Amygdala (tissue), 56 donors: ENCODE data around the gene DMBT1.

Source experiments
- DNase-seq, 56 donors: peaks; one replicate each; lab custom pipeline; 2025; lab: John Stamatoyannopoulos, UW

Gene DMBT1

DNA sequence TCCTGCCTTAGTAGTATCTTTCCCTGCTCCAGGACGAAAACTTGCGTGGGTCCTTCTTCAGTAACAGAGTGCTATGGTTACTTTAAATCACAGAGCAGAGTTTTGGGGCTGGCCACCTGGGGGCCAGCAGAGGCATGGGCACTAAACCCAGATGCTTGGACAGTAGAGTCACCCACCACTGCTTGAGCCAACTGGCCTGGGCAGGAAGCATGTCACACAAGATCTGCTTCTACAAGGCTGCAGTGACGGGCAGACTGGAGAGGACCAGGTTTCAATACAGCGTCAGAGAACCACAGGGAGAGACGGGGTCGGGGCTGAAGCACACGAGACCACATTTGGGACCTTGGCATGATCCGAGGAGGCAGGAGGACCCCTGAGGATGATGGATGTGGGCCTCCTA is 14.3 kb upstream of the DMBT1 start:
- no peak for DNase-seq

- DNase-seq, result no peak
Measured at GRCh38 chr10:122548407-122549085, 12.0 kb upstream of the DMBT1 start.

DNA sequence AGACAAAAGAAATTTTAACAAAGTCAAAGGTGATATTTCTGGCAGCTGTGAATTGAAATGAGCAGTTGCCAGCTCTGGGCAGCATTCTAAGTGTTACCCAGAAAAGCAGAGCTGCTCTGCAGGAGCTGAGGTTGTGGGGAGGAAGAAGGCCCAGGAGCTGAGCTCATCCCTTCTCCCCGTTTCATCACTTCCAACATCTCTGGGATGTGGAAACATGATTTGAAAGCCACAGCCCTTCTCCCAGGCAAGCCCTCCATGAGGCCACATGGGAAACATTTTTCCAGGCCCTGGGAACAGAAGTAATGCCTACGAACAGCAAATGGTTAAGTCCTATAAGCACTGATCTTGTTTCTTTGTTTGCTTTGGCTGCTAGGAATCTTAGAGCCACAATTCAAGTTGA is 10.9 kb upstream of the DMBT1 start:
- no peak for DNase-seq

GRCh38 chr10:122550427-122550826 is 10.1 kb upstream of the DMBT1 start:
- DNase-seq, result no peak

DNA sequence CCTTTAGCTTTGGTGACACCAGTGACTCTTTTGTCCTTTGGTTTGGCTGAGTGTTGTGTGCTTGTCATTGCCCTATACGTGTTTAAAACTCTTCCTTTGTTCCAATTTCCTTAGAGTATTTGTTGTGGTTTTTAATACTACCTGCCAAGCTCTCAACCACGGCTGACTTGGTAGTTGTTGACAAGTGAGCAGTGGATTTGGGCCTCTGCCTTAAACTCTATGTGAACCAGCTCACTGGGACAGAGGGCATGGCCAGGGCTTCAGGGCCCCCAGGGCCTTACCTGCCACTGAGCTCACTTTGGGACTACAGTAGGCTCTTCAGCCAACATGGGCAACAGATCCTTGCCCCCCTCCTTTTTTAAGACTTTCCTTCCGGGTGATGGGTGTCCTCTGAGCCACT is 9.6 kb upstream of the DMBT1 start:
- no peak for DNase-seq

GRCh38 chr10:122551450-122551849 is 9.1 kb upstream of the DMBT1 start:
- peak in 11 of 56 donors; percentile 2 to 30 (median 10) for DNase-seq

DNA sequence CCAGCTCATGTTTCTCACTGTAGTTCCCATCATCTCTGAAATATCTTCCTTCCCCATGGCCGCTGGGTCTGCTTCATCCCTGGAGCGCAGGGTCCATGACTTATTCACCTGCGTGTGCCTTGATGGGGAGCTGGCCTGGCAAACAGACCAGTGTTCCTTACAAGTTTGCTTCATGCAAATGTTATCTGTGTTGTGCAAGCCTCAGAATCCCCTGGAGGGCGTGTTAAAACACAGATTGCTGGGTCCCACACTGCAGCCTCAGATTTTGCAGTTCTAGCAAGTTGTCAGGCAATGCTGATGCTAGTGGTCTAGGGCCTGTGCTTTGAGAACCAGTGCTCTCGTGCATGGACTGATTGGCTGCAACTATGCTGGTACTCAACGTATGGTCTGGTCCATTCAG is 7.2 kb upstream of the DMBT1 start:
- no peak for DNase-seq

- DNase-seq, result no peak
Measured at GRCh38 chr10:122554131-122555036, 6.2 kb upstream of the DMBT1 start.

- peak in 1 of 56 donors; percentile 6 for DNase-seq
Measured at GRCh38 chr10:122555442-122555841, 5.1 kb upstream of the DMBT1 start.

DNA sequence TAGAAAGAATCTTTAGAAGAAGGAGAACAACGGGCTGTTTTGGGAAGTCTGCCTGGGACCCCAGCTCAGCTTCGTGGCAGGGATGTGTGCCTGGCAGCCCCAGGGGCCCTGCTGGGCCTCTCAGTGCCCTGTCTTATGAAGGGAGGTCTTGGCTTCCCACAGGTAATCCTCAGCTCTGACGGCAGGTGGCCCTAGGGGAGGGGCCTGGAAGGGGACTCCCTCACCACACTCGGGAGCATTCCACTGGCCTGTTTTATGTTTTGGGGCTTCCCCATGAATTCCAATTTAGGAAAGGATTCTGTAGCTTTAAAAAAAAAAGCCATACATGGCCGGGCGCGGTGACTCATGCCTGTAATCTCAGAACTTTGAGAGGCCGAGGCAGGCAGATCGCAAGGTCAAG is 3.0 kb upstream of the DMBT1 start:
- no peak for DNase-seq

DNA sequence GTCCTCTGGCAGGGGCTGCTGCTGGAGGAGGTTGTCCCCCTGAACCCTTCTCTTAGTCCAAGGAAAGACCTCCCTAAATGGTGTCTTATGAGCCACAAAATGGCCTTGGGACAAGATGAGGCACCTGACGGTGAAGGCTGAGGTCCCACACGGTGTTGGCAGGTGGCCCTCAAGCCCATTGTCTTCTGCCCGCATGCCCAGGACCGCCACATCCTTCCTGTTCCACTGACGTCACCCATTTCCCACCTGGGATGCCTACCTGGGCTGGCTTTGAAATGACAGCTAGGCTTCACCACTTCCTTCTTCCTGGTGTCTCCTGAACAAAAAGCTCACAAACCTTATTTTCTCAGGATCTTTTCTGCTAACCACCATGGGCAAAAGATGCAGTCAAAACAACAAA is 2.1 kb upstream of the DMBT1 start:
- DNase-seq, result no peak

DNA sequence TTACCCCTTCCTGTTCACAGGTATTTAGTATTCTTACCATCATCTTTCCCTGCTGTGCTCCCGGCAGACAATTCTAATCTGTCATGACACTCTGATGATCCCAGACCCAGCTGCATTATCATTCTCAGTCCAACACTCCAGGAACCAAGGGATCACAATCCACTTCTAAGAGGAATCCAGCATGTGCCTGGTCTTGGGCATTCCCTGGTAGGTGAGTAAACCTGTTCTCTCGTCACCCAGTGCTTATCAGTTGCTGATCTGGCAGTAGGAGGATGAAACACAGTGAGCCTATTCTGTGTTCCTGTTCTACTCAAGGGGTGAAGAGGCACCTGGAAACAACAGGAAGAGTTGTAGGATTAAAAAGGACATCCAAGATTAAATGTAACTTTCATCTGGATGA is 1.3 kb upstream of the DMBT1 start:
- DNase-seq, result no peak

DNA sequence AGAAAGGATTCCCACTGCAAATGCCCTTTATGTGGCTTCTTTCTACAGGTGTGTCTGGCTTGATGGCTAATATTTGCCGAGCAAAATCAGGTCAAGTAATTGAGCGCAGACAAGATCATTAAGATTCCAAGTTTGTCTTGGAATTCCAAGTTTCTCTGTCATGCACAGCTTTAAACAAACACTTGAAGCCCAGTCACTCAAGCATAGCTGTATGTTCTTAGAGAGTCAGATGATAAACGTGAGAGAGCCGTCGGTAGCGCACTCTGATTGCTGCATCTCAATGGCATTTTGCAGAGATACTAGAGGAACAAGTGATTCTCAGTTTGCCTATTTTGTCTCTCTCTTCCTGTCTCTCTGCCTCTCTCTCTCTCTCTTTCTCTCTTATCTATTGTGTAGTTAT is 658 bp downstream of the DMBT1 start:
- DNase-seq, result no peak

DNA sequence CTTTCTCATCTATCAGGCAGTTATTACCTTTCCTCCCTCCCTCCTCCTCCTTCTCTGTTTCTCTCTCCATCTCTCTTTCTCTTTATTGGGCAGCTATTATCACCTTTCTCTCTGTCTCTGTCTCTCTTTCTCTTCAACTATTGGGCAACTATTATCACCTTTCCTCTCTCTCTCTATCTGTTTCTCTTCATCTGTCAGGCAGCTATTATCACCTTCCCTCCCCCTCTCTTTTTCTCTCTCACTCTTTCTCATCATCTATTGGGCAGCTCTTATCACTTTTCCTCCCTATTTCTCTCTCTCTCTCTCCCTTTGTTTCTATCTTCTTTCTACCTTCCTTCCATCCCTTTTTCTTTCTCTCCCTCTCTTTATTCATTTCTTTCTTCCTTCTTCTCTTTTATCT is 1.2 kb downstream of the DMBT1 start:
- DNase-seq, result no peak

- DNase-seq, result no peak
Measured at GRCh38 chr10:122564980-122565379, 4.4 kb downstream of the DMBT1 start.

- peak in 54 of 56 donors; percentile 7 to 94 (median 59) for DNase-seq
Measured at GRCh38 chr10:122565766-122566206, 5.2 kb downstream of the DMBT1 start.

DNA sequence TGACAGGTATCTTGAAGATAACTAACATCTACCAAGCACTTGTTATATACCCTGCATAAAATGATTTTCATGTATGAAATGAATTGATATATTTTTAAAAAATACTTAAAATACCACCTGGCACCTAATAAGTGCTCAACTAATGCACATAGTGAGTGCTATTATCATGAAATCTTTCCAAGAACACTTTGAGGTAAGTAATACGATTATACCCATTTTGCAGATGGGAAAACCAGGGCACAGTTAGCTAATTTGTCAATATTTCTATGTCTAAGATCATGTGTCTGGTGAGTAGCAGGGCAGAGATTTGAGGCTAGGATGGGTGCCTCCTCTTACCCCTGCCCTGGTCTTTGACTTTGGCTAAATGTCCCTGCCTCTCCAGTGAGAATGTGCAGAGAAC is 6.1 kb downstream of the DMBT1 start:
- DNase-seq, result no peak

DNA sequence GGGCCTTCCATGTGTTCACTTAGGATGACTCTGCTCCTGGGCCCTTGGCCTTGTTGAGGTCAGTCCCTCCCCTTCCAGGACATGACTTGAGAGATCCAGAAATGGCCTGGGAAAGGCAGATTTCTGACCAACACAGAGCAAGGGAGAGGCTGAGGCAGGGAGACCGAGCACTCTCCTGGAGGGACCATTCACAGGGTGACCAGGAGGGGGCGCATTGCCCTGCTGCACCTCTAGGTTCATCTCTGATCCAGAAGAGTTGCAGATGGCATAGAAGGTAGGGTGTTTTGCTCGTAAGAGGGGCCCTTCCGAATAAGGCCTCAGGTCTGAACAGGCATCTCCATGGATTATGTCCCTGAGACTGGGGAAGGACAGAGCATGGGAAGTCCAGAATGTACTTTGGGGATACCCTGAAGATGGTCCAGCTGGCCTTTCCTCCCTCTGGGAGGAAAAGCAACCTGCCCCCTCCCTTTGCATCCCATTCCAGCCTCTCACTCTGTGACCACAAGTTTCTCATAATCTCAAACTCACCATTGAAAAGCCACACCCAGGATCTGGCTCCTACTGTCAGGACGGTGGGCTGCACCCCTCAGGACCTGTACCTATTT is 6.6 kb downstream of the DMBT1 start:
- DNase-seq, result peak in 8 of 56 donors; percentile 3 to 31 (median 4)

DNA sequence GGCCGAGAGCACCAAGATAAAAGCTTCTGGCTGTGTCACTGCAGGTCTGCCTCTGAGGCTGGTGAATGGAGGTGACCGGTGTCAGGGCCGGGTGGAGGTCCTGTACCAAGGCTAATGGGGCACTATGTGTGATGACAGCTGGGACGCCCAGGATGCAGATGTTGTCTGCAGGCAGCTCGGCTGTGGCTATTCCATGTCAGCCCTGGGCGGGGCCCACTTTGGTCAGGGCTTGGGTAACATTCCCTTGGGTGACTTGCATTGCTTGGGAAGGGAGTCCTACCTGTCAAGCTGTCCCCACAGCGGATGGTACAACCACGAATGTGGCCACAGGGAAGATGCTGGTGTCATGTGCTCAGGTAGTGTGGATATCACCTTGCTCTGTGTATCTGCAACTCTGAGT is 8.0 kb downstream of the DMBT1 start:
- DNase-seq, result no peak

GRCh38 chr10:122570920-122571319 is 10.4 kb downstream of the DMBT1 start:
- no peak for DNase-seq

GRCh38 chr10:122571892-122572291 is 11.3 kb downstream of the DMBT1 start:
- DNase-seq, result peak in 27 of 56 donors; percentile 4 to 65 (median 30)
